ENCODE data around the gene OR5B2. TPM values are rescaled to one million over a fixed set of nuclear protein-coding genes. Genes with fewer than 3 reads are reported as not detected.

The OR5B2 gene
- not detected for total RNA-seq

GRCh38 chr11:58428021-58428420, at the start of gene OR5B2:
OR5B2 (minus strand) TSS chr11:58428121; CDS start chr11:58423261, 4,860 bp downstream.
- POLR2A ChIA-PET: no interaction called here
- peaks cover 5% of the 10 kb centered on the region for H3K9me3 Mint-ChIP-seq (ENCODE audit: low read depth)
- peaks cover 13% of the 10 kb centered on the region for H3K27me3 Mint-ChIP-seq
- H3K36me3 Mint-ChIP-seq (ENCODE audit: low read depth): no peaks in the 10 kb centered on the region
- intact Hi-C loops (cut with DNase I, micrococcal nuclease): no loop called here
- ATAC-seq (no peak), DNase-seq (no peak)
- H3K27ac Mint-ChIP-seq: no peak within 1 kb of the TSS
- no peaks in the 10 kb centered on the region for H3K4me1 Mint-ChIP-seq
- CTCF ChIA-PET: no interaction called here
- no peak within 1 kb of the TSS for H3K4me3 Mint-ChIP-seq

DNA sequence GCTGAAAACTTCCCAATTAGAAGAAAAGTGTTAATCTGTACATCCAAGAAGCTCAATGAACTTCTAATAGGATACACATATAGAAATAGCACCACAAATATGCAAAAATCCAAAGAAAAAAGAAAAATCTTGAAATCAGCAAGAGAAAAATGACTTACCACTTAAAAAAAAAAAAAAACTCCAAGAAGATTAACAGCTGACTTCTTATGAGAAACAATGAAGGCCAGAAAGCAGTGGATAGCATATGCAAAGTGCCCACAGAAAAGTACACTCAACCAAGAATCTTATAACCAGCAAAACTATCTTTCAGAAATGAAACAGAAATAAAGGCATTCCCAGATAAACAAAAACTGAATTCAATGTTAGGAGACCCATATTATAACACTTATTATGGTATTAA, 44.0 kb upstream of the OR5B2 start:
- peaks cover 29% of the 10 kb centered on the region for H3K9me3 Mint-ChIP-seq (ENCODE audit: low read depth)
- ChIA-PET CTCF (no interaction called here), POLR2A (no interaction called here)
- DNase-seq: no peak
- H3K4me1 Mint-ChIP-seq: no peaks in the 10 kb centered on the region
- peaks cover 16% of the 10 kb centered on the region for H3K27me3 Mint-ChIP-seq
- intact Hi-C loops (cut with DNase I, micrococcal nuclease): no loop called here
- no peak for ATAC-seq
- H3K4me3 Mint-ChIP-seq: no peak overlapping the region
- no peaks in the 10 kb centered on the region for H3K36me3 Mint-ChIP-seq (ENCODE audit: low read depth)
- no peak overlapping the region for H3K27ac Mint-ChIP-seq

DNA sequence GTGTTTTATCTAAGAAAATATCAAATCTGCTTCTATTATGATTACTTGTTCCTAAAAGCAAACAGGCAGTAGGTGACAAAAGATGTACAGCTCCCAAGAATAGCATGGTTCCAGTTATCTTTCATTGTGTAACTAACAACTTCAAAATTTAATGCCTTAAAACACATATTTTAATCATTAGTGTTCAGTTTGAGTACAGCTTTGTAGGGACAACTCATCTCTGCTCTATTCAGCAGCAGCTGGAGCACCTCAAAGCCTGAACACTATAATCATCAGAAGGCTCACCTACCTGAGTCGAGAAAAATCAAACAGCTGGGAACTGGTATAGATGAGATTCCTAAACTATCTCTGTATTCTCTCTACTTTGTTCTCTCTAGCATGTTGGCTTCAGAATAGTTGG, 38.4 kb upstream of the OR5B2 start:
- Mint-ChIP-seq H3K27ac (no peak overlapping the region), H3K9me3 (ENCODE audit: low read depth) (peaks cover 12% of the 10 kb centered on the region), H3K36me3 (ENCODE audit: low read depth) (no peaks in the 10 kb centered on the region), H3K4me3 (no peak overlapping the region), H3K4me1 (no peaks in the 10 kb centered on the region), H3K27me3 (no peaks in the 10 kb centered on the region)
- ATAC-seq (no peak), DNase-seq (no peak)
- ChIA-PET CTCF (interaction anchor here (0.6 kb wide), 1 partner anchor 40 kb away, joined by 3 read pairs; no protein-coding TSS in a partner anchor), POLR2A (no interaction called here)
- intact Hi-C loops (cut with DNase I, micrococcal nuclease): no loop called here

- Mint-ChIP-seq H3K4me3 (no peak overlapping the region), H3K9me3 (ENCODE audit: low read depth) (peaks cover 8% of the 10 kb centered on the region), H3K36me3 (ENCODE audit: low read depth) (no peaks in the 10 kb centered on the region), H3K27me3 (no peaks in the 10 kb centered on the region), H3K27ac (no peak overlapping the region), H3K4me1 (no peaks in the 10 kb centered on the region)
- ChIA-PET CTCF (no interaction called here), POLR2A (no interaction called here)
- DNase-seq (no peak), ATAC-seq (no peak)
- intact Hi-C loops (cut with DNase I, micrococcal nuclease): no loop called here
These were observed 37.8 kb upstream of the OR5B2 start for GRCh38 chr11:58465690-58466089.

- DNase-seq (no peak), ATAC-seq (no peak)
- ChIA-PET POLR2A (no interaction called here), CTCF (no interaction called here)
- H3K36me3 Mint-ChIP-seq (ENCODE audit: low read depth): peaks cover 1% of the 10 kb centered on the region
- H3K27ac Mint-ChIP-seq: no peak overlapping the region
- peaks cover 8% of the 10 kb centered on the region for H3K9me3 Mint-ChIP-seq (ENCODE audit: low read depth)
- H3K4me3 Mint-ChIP-seq: no peak overlapping the region
- H3K4me1 Mint-ChIP-seq: no peaks in the 10 kb centered on the region
- intact Hi-C loops (cut with DNase I, micrococcal nuclease): no loop called here
- peaks cover 19% of the 10 kb centered on the region for H3K27me3 Mint-ChIP-seq
These were observed 23.7 kb upstream of the OR5B2 start for GRCh38 chr11:58451585-58451984.

DNA sequence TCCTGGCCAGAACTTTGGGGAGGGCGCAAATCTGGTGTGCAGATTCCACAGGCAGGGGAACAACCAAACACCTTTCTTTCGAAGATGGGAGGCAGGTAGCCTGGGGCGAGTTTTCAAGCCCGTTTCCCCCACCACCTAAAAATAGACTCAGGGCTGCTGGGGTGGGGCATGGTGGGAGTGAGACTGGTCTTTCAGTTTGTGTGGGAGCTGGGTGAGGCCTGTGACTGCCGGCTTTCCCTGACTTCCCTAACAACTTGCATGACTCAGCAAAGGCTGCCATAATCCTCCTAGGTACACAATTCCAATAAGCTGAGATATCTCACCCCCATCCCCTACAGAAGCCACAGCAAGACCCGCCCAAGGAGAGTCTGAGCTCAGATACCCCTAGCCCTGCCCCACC, 18.4 kb upstream of the OR5B2 start:
- DNase-seq: no peak
- Mint-ChIP-seq H3K4me3 (no peak overlapping the region), H3K27ac (no peak overlapping the region), H3K36me3 (ENCODE audit: low read depth) (peaks cover 4% of the 10 kb centered on the region), H3K4me1 (no peaks in the 10 kb centered on the region), H3K27me3 (peaks cover 26% of the 10 kb centered on the region), H3K9me3 (ENCODE audit: low read depth) (peaks cover 14% of the 10 kb centered on the region)
- CTCF ChIA-PET: interaction anchor here (1.2 kb wide), 1 partner anchor 420 kb away, joined by 6 read pairs; no protein-coding TSS in a partner anchor
- POLR2A ChIA-PET: no interaction called here
- no peak for ATAC-seq
- intact Hi-C loops (cut with DNase I, micrococcal nuclease): no loop called here

DNA sequence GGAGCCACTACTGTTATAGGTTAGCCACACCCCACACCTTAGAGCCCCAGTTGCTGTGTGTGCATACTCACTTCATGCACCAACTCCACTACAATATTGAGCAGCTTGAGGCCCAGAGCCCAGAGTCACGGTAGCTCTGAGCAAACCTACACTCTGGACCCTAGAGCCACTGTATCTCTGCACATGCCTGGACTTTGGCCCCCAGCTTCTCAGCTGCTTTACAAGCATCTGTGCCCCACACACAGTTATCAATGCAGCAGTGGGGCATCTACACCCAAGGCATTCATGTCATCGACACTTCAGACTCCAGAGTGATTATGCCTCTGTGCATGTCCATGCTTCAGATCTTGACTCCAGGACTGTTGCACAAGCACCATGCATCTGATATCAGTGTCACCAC, 16.4 kb upstream of the OR5B2 start:
- ChIA-PET CTCF (no interaction called here), POLR2A (no interaction called here)
- Mint-ChIP-seq H3K27me3 (peaks cover 20% of the 10 kb centered on the region), H3K9me3 (ENCODE audit: low read depth) (peaks cover 14% of the 10 kb centered on the region), H3K4me3 (no peak overlapping the region), H3K27ac (no peak overlapping the region), H3K36me3 (ENCODE audit: low read depth) (peaks cover 4% of the 10 kb centered on the region), H3K4me1 (no peaks in the 10 kb centered on the region)
- DNase-seq (no peak), ATAC-seq (no peak)
- intact Hi-C loops (cut with DNase I, micrococcal nuclease): no loop called here

GRCh38 chr11:58442136-58442535, 14.2 kb upstream of the OR5B2 start, which contains the start of gene OR5B12:
OR5B12 (minus strand) TSS chr11:58442236; CDS start chr11:58440151, 2,085 bp downstream.
- ATAC-seq: no peak
- intact Hi-C loops (cut with DNase I, micrococcal nuclease): no loop called here
- DNase-seq: no peak
- ChIA-PET CTCF (interaction anchor here (0.6 kb wide), 1 partner anchor 312 kb away, joined by 3 read pairs; no protein-coding TSS in a partner anchor), POLR2A (no interaction called here)
- Mint-ChIP-seq H3K36me3 (ENCODE audit: low read depth) (peaks cover 4% of the 10 kb centered on the region), H3K9me3 (ENCODE audit: low read depth) (peaks cover 9% of the 10 kb centered on the region), H3K4me3 (no peak within 1 kb of the TSS), H3K27me3 (peaks cover 13% of the 10 kb centered on the region), H3K27ac (no peak within 1 kb of the TSS), H3K4me1 (no peaks in the 10 kb centered on the region)

DNA sequence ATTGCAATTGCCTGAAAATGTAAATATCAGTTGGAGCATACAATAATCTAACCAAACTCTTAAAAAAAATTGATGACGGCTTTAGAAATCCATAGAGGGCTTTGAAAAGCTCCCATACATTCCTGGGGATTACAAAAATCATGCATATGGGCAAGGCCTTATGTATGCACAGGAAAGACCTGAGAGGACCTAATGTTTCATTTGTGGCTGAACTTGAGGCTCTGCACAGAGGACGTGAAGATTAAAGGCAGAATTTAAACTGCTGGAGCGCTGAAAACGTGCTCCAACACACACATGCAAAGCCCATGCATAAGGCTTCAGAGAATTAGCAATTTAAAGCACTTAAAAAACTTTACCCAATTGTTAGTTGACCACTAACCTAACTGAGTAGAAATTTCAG, 10.6 kb upstream of the OR5B2 start:
- H3K36me3 Mint-ChIP-seq (ENCODE audit: low read depth): no peaks in the 10 kb centered on the region
- ChIA-PET POLR2A (no interaction called here), CTCF (no interaction called here)
- intact Hi-C loops (cut with DNase I, micrococcal nuclease): no loop called here
- no peaks in the 10 kb centered on the region for H3K4me1 Mint-ChIP-seq
- DNase-seq: no peak
- no peak overlapping the region for H3K4me3 Mint-ChIP-seq
- no peak for ATAC-seq
- H3K27ac Mint-ChIP-seq: no peak overlapping the region
- peaks cover 8% of the 10 kb centered on the region for H3K27me3 Mint-ChIP-seq
- H3K9me3 Mint-ChIP-seq (ENCODE audit: low read depth): peaks cover 3% of the 10 kb centered on the region

DNA sequence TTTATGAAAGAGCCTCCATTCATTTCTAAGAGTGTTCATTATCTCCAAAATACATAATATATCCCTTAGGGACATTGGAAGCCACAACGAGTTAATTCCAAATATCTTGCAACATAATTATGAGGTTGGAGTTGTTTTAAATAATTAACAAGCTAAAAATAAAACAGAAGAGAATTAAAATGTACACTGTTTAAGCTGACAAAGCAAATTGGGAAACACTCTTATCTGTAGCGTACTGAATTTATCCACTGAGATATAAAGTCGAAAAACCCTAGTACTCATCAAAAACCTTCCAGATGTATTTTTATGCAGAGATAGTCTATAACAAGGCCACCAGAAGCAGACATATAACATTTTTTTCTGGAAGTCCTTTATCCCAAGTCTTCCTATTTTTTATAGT, 6.3 kb upstream of the OR5B2 start:
- no peak overlapping the region for H3K4me3 Mint-ChIP-seq
- H3K27me3 Mint-ChIP-seq: peaks cover 7% of the 10 kb centered on the region
- DNase-seq: no peak
- no peaks in the 10 kb centered on the region for H3K4me1 Mint-ChIP-seq
- ATAC-seq: no peak
- ChIA-PET CTCF (no interaction called here), POLR2A (no interaction called here)
- no peak overlapping the region for H3K27ac Mint-ChIP-seq
- H3K9me3 Mint-ChIP-seq (ENCODE audit: low read depth): peaks cover 3% of the 10 kb centered on the region
- H3K36me3 Mint-ChIP-seq (ENCODE audit: low read depth): no peaks in the 10 kb centered on the region
- intact Hi-C loops (cut with DNase I, micrococcal nuclease): no loop called here

DNA sequence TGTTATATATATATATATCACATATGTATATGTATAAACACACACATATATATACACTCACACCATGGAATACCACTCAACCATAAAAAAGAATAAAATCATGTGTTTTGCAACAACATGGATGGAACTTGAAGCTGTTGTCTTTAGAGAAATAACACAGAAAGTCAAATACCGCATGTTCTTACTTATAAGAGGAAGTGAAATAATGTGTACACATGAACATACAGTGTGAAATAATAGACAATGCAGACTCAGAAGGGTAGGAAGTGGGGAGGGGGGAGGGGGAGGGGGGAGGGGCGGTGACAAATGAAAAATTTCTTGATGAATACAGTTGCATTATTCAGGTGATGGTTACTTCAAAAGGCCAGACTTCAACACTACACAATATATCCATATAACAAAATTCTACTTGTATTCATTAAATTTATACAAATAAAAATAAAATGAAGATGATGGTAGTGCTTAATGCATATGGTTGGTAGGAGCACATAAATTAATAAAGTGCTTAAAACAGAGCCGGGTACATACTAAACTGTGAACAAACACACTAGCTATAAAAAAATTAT, 5.8 kb upstream of the OR5B2 start:
- intact Hi-C loops (cut with DNase I, micrococcal nuclease): no loop called here
- no peak overlapping the region for H3K4me3 Mint-ChIP-seq
- ATAC-seq (no peak), DNase-seq (no peak)
- H3K27ac Mint-ChIP-seq: no peak overlapping the region
- H3K4me1 Mint-ChIP-seq: no peaks in the 10 kb centered on the region
- H3K9me3 Mint-ChIP-seq (ENCODE audit: low read depth): peaks cover 8% of the 10 kb centered on the region
- POLR2A ChIA-PET: no interaction called here
- H3K36me3 Mint-ChIP-seq (ENCODE audit: low read depth): no peaks in the 10 kb centered on the region
- H3K27me3 Mint-ChIP-seq: peaks cover 10% of the 10 kb centered on the region
- CTCF ChIA-PET: no interaction called here

DNA sequence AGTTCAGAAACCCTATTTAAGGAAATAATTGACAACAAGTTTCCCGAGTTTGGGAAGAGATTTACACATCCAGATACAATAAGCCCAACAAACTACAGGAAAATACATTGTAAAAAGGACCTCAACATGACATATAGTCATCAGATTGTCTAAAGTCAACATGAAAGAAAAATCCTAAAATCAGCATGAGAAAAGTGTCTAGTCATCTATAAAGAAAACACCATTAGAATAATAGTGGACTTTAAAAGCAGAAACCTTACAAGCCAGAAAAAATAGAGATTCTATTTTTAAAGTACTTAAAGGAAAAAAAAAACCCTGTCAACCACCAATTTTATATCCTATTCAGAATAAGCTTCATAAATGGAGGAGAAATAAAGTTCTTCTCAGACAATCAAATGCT, 1.4 kb upstream of the OR5B2 start:
- ChIA-PET CTCF (no interaction called here), POLR2A (no interaction called here)
- no peaks in the 10 kb centered on the region for H3K36me3 Mint-ChIP-seq (ENCODE audit: low read depth)
- no peaks in the 10 kb centered on the region for H3K4me1 Mint-ChIP-seq
- intact Hi-C loops (cut with DNase I, micrococcal nuclease): no loop called here
- no peak overlapping the region for H3K27ac Mint-ChIP-seq
- ATAC-seq (no peak), DNase-seq (no peak)
- H3K27me3 Mint-ChIP-seq: peaks cover 11% of the 10 kb centered on the region
- H3K9me3 Mint-ChIP-seq (ENCODE audit: low read depth): peaks cover 5% of the 10 kb centered on the region
- no peak overlapping the region for H3K4me3 Mint-ChIP-seq

GRCh38 chr11:58406774-58407173, 21.1 kb downstream of the OR5B2 start, which contains the start of gene OR5B3:
OR5B3 (minus strand) TSS chr11:58406874; CDS start chr11:58403409, 3,465 bp downstream.
- no peak within 1 kb of the TSS for H3K27ac Mint-ChIP-seq
- DNase-seq: no peak
- CTCF ChIA-PET: no interaction called here
- H3K9me3 Mint-ChIP-seq (ENCODE audit: low read depth): peaks cover 17% of the 10 kb centered on the region
- no peaks in the 10 kb centered on the region for H3K4me1 Mint-ChIP-seq
- intact Hi-C loops (cut with DNase I, micrococcal nuclease): no loop called here
- POLR2A ChIA-PET: no interaction called here
- H3K4me3 Mint-ChIP-seq: no peak within 1 kb of the TSS
- peaks cover 6% of the 10 kb centered on the region for H3K27me3 Mint-ChIP-seq
- H3K36me3 Mint-ChIP-seq (ENCODE audit: low read depth): peaks cover 5% of the 10 kb centered on the region
- ATAC-seq: no peak

All from activated CD4-positive, alpha-beta T cell treated with anti-CD3 and anti-CD28 coated beads for 36 hours (primary cell).